HepG2 (cell line): Measurements from ENCODE around the gene SH3PXD2A. TPM values are rescaled to one million over a fixed set of nuclear protein-coding genes. Genes with fewer than 3 reads are reported as not detected.

ENCODE experiments used
- ATAC-seq: fragments of 200-7000 bp; cut with Tn5 transposase; 3 replicates; pipeline ENCODE4 v1.9.1; 2020; ENCODE audit warnings: mild to moderate bottlenecking, moderate library complexity
- BruUV-seq: library from RNA; stranded (reverse); fragments of 400-500 nt; replicated peaks from 2 replicates; lab custom pipeline; 2021; lab: Mats Ljungman, UMichigan
- CTCF ChIA-PET: fragments of 300-600 bp; formaldehyde crosslinking; extraction: SDS; loops from one replicate; lab custom pipeline; 2021; ENCODE audit warnings: low total read pairs, inconsistent platforms, low intra/inter-chr PET ratio; lab: Yijun Ruan, JAX
- POLR2A ChIA-PET: fragments of 350-600 bp; sonication (Branson Sonifier 250); formaldehyde crosslinking; loops from one replicate; lab custom pipeline; 2020; ENCODE audit warnings: antibody characterized with exemption, inconsistent platforms; lab: Yijun Ruan, JAX
- DNase-seq: peaks from one replicate; pipeline ENCODE4 v3.0.0-alpha.2; 2015; ENCODE audit warnings: low spot score
- FAIRE-seq: peaks from 3 replicates; lab custom pipeline; 2011; peaks lifted over from hg19 to GRCh38; lab: Jason Lieb, UNC
- H2AFZ ChIP-seq: one replicate; pipeline ENCODE4 v1.6.1; 2011; ENCODE audit warnings: low read length, inconsistent platforms
- H3K27ac ChIP-seq: fragments of 300-600 bp; 3 replicates; pipeline ENCODE4 v1.8.0; 2011; ENCODE audit warnings: mixed run types, mild to moderate bottlenecking, mixed read lengths, low read length, inconsistent platforms; ENCODE audit not compliant: insufficient read depth; ENCODE audit errors: extremely low read length
- H3K27me3 ChIP-seq, 2 experiments: fragments of 200-600 bp in 1 of 2; 2 replicates in 1 of 2; 3 replicates in 1 of 2; pipeline versions ENCODE4 v1.6.0 to v1.8.0; 2011; ENCODE audit warnings: low read length in 2 of 2, mild to moderate bottlenecking in 2 of 2, moderate library complexity in 2 of 2, inconsistent platforms in 1 of 2; ENCODE audit not compliant: insufficient read depth in 2 of 2, control insufficient read depth in 1 of 2
- H3K36me3 ChIP-seq, 2 experiments: fragments of 200-600 bp in 1 of 2; replicated peaks in 1 of 2; 2 replicates in 1 of 2; 3 replicates in 1 of 2; pipeline versions ENCODE4 v1.5.1 to v1.8.0; 2011; ENCODE audit warnings: low read length in 2 of 2, inconsistent platforms in 1 of 2; ENCODE audit not compliant: insufficient read depth in 2 of 2, control insufficient read depth in 1 of 2
- H3K4me1 ChIP-seq: 2 replicates; pipeline ENCODE4 v1.5.1; 2012; ENCODE audit warnings: low read length, inconsistent platforms; ENCODE audit not compliant: insufficient read depth
- H3K4me2 ChIP-seq: 2 replicates; pipeline ENCODE4 v1.6.0; 2011; ENCODE audit warnings: low read depth, low read length, inconsistent platforms
- H3K4me3 ChIP-seq, 3 experiments: fragments of 200-600 bp in 1 of 3; sonication (generic), shearing (Covaris generic) in 1 of 3; replicated peaks in 1 of 3; 2 replicates each; pipeline ENCODE4 v1.5.1; 2011 to 2016; ENCODE audit warnings: low read length in 3 of 3, inconsistent platforms in 2 of 3, low read depth in 2 of 3, mild to moderate bottlenecking in 2 of 3, control low read depth in 1 of 3, mixed read lengths in 1 of 3; ENCODE audit not compliant: insufficient read depth in 1 of 3
- H3K79me2 ChIP-seq: one replicate; pipeline ENCODE4 v1.6.1; 2011; ENCODE audit warnings: low read length, inconsistent platforms; ENCODE audit not compliant: insufficient read depth
- H3K9ac ChIP-seq: 2 replicates; pipeline ENCODE4 v1.6.0; 2011; ENCODE audit warnings: mild to moderate bottlenecking, low read depth, low read length, inconsistent platforms; ENCODE audit not compliant: insufficient read depth
- H3K9me3 ChIP-seq: 2 replicates; pipeline ENCODE4 v1.5.1; 2012; ENCODE audit warnings: mild to moderate bottlenecking, low read length
- H4K20me1 ChIP-seq: 2 replicates; pipeline ENCODE4 v1.6.0; 2011; ENCODE audit warnings: inconsistent platforms, mild to moderate bottlenecking, low read length, moderate library complexity; ENCODE audit not compliant: insufficient read depth
- ARHGAP35 ChIP-seq: sonication (generic); formaldehyde crosslinking; IDR thresholded peaks from 2 replicates; pipeline ENCODE4 v1.9.0; 2022; ENCODE audit warnings: mild to moderate bottlenecking, inconsistent platforms, moderate library complexity, missing genetic modification reagents, borderline replicate concordance
- NFE2L2 ChIP-seq: fragments of 150-350 bp; IDR thresholded peaks from 2 replicates; pipeline ENCODE4 v1.6.1; 2014; ENCODE audit warnings: low read length
- RFX3 ChIP-seq: IDR thresholded peaks from 2 replicates; pipeline ENCODE4 v1.6.1; 2016; ENCODE audit warnings: missing biosample characterization, missing genetic modification reagents
- SATB2 ChIP-seq: sonication (generic); formaldehyde crosslinking; IDR thresholded peaks from 2 replicates; pipeline ENCODE4 v1.5.0; 2020; ENCODE audit warnings: missing genetic modification reagents
- THAP8 ChIP-seq: sonication (generic); formaldehyde crosslinking; IDR thresholded peaks from 2 replicates; pipeline ENCODE4 v1.5.1; 2020; ENCODE audit warnings: missing genetic modification reagents, mild to moderate bottlenecking, borderline replicate concordance
- YEATS4 ChIP-seq: sonication (generic); formaldehyde crosslinking; IDR thresholded peaks from 2 replicates; pipeline ENCODE4 v1.4.0; 2020; ENCODE audit warnings: missing genetic modification reagents, borderline replicate concordance
- ZNF609 ChIP-seq: sonication (generic); formaldehyde crosslinking; IDR thresholded peaks from 2 replicates; pipeline ENCODE4 v1.4.0; 2020; ENCODE audit warnings: mild to moderate bottlenecking, missing genetic modification reagents, borderline replicate concordance
- ZNF768 ChIP-seq: sonication (generic); formaldehyde crosslinking; IDR thresholded peaks from 2 replicates; pipeline ENCODE4 v1.4.0; 2020; ENCODE audit warnings: missing genetic modification reagents
- WGBS: methylation state at CpG from one replicate; pipeline ENCODE4 v1.1.6; 2017; ENCODE audit warnings: low lambda C conversion rate; 5-methylcytosine and 5-hydroxymethylcytosine counted together
- in situ Hi-C: cut with HindIII; loops from 2 replicates; pipeline ENCODE4 v1.10.0; 2017; ENCODE audit warnings: low pct_unique_long_range_greater_than_20kb; ENCODE audit not compliant: extremely low pct_ligation_motif_present
- intact Hi-C: fragments of 100-400 bp; cut with micrococcal nuclease; formaldehyde crosslinking; loops from one replicate; pipeline ENCODE4 v1.10.0; 2022; ENCODE audit not compliant: unreplicated experiment
- polyA plus RNA-seq, 8 experiments: library from polyadenylated mRNA; depleted of rRNA in 3 of 8; stranded (reverse) in 7 of 8; unstranded in 1 of 8; fragments of >200 nt; fragmentation: Illumina TruSeq in 4 of 8; extraction: Trizol in 4 of 8; gene quantifications; 2 replicates each; pipeline versions ENCODE4 v1.2.1 to v1.2.3, GENCODE V29; 2011 to 2016; ENCODE audit warnings: low read depth in 4 of 8, missing spikeins in 1 of 8, mixed read lengths in 1 of 8; ENCODE audit not compliant: insufficient read depth in 1 of 8
- total RNA-seq, 5 experiments: library from RNA; depleted of rRNA; stranded (reverse); fragments of >200 nt; fragmentation: Illumina TruSeq; extraction: Trizol; gene quantifications; 2 replicates each; pipeline ENCODE4 v1.2.3, GENCODE V29; 2016; ENCODE audit warnings: low read depth in 1 of 5

SH3PXD2A gene
- total and polyA plus RNA-seq, 2 of the 13 experiments (the other 11 are each of a cell fraction or from before 2014, with no cell fraction given), result 11.1 to 11.3 TPM

- ChIA-PET POLR2A (no interaction called here), CTCF (no interaction called here)
- no peak overlapping the region for H3K4me2 ChIP-seq
- WGBS, result 95% methylated on average over 5 of the region's 7 CpGs
- ATAC-seq (no peak), FAIRE-seq (no peak)
- BruUV-seq, result no TSS peak
- intact Hi-C loops, result no loop called here
- no peaks in the 10 kb centered on the region for H3K79me2 ChIP-seq
- H3K4me1 ChIP-seq, result peaks cover 22% of the 10 kb centered on the region
- no peaks in the 10 kb centered on the region; the same call in none of the 2 replicates for H4K20me1 ChIP-seq
- H2AFZ ChIP-seq, result no peak overlapping the region
- peak; percentile 35; the same call in 1 of the 2 replicates for TF ChIP-seq NFE2L2
- no peak for TF ChIP-seq SATB2 (CRISPR knock-in tag)
- TF ChIP-seq, all 625 proteins: peak for 1
- Histone ChIP-seq H3K4me3 (no peak overlapping the region), H3K27ac (no peak overlapping the region), H3K9me3 (no peaks in the 10 kb centered on the region), H3K27me3 (no peaks in the 10 kb centered on the region), H3K9ac (no peak overlapping the region), H3K36me3 (peaks cover 38 to 68% of the 10 kb centered on the region in 2 experiments)
- DNase-seq, result no peak
- in situ Hi-C loops, result no loop called here
Observed at GRCh38 chr10:103763374-103764202, 91.8 kb downstream of the SH3PXD2A start.

GRCh38 chr10:103762916-103763315 lies 92.5 kb downstream of the SH3PXD2A start:
- H3K27me3 ChIP-seq, result no peaks in the 10 kb centered on the region
- no peak overlapping the region for H3K4me3 ChIP-seq
- in situ Hi-C loops, result no loop called here
- FAIRE-seq (no peak), DNase-seq (no peak), ATAC-seq (no peak)
- intact Hi-C loops, result no loop called here
- H4K20me1 ChIP-seq, result no peaks in the 10 kb centered on the region; the same call in none of the 2 replicates
- H3K27ac ChIP-seq, result no peak overlapping the region
- no peaks in the 10 kb centered on the region for H3K9me3 ChIP-seq
- H2AFZ ChIP-seq, result no peak overlapping the region
- POLR2A ChIA-PET, result no interaction called here
- CTCF ChIA-PET, result no interaction called here
- no peak overlapping the region for H3K9ac ChIP-seq
- no peaks in the 10 kb centered on the region for H3K79me2 ChIP-seq
- H3K4me2 ChIP-seq, result no peak overlapping the region
- peaks cover 24% of the 10 kb centered on the region for H3K4me1 ChIP-seq
- no TSS peak for BruUV-seq
- WGBS, result 94% methylated on average over 2 of the region's 2 CpGs
- peaks cover 36 to 68% of the 10 kb centered on the region in 2 experiments for H3K36me3 ChIP-seq
- TF ChIP-seq ZNF609 (CRISPR knock-in tag) (no peak), THAP8 (no peak), ARHGAP35 (CRISPR knock-in tag) (no peak), ZNF768 (CRISPR knock-in tag) (no peak), RFX3 (CRISPR knock-in tag) (no peak), YEATS4 (CRISPR knock-in tag) (no peak)
